ENCODE measurements around the gene ZBTB3.
"Not testable (repeated sequence)": the region's sequence is repeated elsewhere in the genome, so short reads cannot be mapped to it uniquely, and the experiment has no call there.

ZBTB3 gene

DNA sequence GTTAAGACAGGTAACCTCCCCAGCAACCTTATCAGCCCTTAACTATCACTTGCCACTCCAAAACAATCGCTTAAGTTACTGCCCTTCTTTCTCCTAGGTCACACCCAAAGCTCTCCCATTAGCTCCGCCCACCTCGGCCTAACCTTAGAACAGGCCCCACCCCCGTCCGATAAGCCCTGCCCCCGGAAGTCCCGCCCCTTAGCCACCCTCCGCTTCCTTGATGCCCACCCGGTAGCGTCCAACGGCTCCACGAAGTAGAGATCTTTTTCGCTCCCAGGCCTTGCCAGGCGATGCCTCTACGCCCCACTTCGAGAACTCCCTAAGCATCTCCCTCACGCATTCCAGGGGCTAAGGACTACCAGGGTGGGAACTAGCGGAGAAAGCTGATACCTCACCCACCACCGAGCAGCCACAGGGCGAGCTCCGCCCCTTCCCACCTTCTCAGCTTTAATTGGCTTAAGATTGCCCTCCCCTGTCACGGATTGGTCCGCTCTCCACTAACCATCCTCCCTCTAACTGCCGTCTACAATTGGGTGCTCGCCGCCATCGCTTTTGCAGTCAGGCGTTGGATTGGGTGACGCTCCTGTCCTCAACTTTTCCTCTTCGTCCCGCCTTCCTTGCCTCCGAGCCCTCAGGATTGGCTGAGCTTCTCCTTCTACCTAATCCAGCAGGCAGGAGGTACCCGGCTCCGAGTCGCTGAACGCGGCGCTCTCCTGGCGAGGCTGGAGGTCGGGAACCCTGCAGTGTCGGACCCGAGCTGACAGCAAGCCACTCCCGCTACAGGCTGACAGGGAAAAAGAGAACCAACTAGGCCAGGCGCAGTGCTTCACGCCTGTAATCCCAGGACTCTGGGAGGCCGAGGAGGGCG is at the start of gene ZBTB3:
Gene ZBTB3, minus strand, starts transcription at position 425 of the 868 bp plus-strand sequence. CDS start 496 bp downstream, outside the sequence.
- DNase-seq = peak; percentile 100

- no peak for DNase-seq
These were observed 47.1 kb upstream of the ZBTB3 start for GRCh38 chr11:62801071-62801470.

DNA sequence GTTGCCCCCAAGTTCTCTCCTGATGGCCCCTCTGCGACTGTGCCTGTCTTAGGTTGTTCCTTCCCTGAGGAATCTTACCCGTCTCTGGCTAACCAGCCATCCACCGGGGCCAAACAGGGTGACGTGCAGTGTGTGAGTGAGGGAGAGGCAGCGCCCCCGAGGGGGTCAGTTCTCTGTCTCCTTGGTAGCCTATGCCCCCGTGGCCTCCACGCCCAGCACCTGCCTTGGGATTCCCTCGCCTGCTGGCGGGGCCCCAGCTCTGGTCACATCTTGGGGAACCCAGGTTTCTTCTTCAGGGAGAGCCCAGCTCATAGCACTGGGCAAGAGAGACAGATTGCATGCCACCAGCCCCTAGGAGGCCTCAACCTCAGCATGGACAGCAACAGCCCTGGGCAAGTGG is 45.5 kb upstream of the ZBTB3 start:
- no peak for DNase-seq

GRCh38 chr11:62796281-62796680 is 42.3 kb upstream of the ZBTB3 start:
- DNase-seq = no peak

DNA sequence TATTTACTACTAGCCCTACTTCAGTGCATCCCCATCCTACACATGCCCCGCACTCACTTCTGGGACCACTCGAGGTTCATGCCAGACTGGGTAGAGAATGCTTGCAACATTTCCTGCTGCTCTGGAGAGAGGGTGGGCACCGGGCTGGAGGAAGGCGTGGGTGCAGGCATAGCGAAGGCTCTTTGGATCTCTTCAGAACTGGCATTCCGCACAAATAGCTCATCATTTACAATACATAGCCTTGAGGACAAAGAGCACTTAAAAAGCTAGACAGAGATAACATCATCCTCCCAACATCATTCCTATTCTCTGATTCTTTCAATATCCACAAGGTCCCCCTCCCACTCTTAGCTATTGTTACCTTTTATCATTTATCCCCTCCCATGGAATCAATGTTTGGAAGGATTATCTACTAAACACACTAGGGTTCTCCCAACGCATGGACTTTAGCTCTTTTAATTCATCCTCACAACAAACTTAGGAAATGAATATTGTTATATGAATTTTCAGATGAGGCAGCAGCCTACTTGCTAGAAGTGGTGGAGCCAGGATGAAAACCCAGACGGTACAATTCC is 40.3 kb upstream of the ZBTB3 start:
- DNase-seq = no peak

DNA sequence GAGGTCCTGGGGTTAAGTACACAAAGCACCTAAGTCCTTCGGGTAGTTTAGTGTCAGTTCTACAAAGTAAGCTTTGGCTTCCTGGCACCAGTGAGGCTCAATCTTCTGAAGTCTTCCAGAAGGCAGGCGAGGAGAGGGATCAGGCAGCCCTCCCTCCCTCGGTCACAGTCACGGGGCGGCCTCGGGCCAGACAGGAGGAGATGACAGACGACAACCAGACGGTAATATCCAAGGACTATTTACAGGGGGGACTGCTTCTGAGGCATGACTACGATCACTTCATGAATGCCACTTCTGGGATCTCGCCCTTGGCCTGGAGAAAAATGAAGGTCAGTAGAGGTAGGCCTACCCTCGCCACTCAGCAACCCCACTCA is 38.2 kb upstream of the ZBTB3 start:
- DNase-seq = no peak

DNA sequence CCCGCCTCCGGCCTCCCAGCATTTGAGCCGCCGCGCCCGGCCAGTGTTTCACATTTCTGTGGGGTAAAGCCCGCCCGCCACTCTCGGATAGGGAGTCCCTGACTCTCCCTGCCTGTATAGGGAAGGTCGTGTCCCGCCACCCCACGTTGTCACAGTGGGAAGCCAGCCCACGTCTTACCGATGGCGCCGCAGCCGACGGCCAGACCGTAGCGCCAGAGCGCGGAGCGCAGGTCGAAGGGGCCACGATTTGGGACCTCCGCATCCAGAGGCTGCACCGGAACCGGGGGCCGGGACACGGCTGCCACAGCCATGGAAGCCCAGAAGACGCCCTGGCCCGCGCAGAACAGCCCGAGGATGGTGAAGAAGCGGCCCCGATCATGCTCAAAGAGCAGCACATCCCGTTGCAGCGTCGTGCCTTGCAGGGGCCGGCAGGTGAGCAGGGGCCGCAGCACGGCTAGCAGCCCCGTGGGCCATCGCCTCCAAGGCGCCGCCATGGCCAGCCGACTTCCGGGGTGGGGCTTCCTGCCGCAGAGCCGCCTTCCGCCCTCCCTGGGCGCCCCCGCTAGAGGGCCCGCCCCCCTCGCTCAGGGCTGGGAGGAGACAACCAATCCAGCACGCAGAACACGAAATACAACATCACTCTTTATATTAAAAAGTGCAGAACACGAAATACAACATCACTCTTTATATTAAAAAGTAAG is 37.7 kb upstream of the ZBTB3 start, which contains the start of gene TMEM223:
Gene TMEM223, minus strand, starts transcription at position 506 of the 701 bp plus-strand sequence. Its CDS starts 12 bp downstream, at position 494.
- peak; percentile 95 for DNase-seq

DNA sequence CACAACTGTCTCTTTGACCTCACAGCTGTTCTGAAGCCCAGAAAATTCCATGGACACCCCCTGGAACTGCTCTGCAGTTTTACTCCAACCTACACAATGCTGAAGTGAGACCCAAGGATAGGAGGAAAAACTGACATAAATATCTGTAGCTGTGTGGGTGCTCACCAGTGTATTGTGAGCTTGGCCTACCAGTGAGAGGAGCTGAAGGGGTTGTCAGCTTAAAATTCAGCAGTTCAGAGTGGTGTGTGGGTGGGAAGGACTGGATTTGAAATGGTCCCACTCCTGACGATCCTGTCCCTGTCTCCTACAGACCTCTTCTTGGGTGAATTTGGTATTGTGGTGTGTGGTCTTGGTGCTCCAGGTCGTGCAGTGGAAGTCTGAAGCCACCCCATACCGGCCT is 35.6 kb upstream of the ZBTB3 start:
- DNase-seq = no peak

- DNase-seq = no peak
These were observed 35.0 kb upstream of the ZBTB3 start for GRCh38 chr11:62788991-62789390.

- peak; percentile 100 for DNase-seq
These were observed 33.2 kb upstream of the ZBTB3 start, which contains the start of gene TMEM179B for GRCh38 chr11:62787005-62787759. Gene TMEM179B (plus strand): TSS chr11:62787402. CDS start chr11:62787432, 30 bp downstream.

DNA sequence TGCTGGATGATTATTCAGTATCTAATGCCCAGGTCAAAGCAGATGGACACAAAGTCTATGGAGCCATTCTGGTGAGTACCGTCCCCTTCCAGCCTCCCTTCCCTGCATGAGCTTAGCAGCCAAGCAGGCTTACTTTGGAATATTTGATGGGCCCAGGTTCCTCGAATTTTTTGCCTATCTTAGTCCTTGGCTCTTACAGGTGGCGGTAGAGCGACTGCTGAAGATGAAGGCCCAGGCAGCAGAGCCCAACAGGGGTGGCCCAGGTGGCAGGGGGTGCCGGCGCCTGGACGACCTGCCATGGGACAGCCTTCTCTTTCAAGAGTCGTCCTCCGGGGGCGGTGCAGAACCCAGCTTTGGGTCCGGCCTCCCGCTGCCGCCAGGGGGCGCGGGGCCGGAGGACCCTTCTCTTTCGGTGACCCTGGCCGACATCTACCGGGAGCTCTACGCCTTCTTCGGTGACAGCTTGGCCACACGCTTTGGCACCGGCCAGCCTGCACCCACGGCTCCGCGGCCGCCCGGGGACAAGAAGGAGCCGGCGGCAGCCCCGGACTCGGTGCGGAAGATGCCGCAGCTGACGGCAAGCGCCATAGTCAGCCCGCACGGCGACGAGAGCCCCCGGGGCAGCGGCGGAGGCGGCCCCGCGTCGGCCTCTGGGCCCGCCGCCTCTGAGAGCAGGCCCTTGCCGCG is 32.5 kb upstream of the ZBTB3 start:
- peak; percentile 94 for DNase-seq

DNA sequence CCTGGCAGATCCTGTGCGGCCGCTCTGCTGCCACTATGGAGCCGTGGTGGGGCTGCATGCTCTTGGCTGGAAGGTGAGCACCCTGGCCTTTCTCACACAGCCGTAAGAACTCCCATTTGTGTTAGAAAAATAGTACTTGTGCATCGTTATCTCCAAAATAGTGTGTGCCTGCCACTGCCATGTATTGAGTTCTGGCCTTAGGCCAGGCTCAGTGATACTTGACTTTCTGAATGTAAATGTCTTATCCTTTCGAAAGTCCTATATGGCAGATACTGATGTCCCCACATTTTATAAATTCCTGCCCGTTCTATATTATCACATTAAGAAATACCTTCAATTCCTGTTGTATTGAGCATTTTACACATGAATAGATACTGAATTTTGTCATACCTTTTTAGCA is 28.8 kb upstream of the ZBTB3 start:
- DNase-seq = peak; percentile 15

GRCh38 chr11:62778441-62778840 is 24.5 kb upstream of the ZBTB3 start:
- no peak for DNase-seq

- no peak for DNase-seq
These were observed 23.4 kb upstream of the ZBTB3 start for GRCh38 chr11:62777389-62777788.

GRCh38 chr11:62775646-62776045 is 21.7 kb upstream of the ZBTB3 start:
- DNase-seq = no peak

DNA sequence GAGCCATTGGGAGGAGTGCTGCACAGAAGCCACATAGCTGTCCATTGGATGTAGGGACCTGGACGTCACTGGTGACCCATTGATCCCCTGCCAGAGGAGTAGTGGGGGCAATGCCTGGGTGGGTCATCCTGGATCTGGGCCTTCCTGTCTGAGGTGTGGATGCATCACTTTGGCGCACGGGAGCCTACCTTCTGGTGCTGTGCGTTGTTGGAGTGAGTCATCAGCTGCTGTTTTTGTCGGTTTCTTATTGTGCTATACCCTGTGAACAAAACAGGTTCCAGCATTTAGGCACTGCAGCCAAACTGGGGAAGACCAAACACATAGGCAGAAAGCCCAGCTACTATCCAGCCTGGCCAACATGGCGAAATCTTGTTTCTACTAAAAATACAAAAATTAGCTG is 20.4 kb upstream of the ZBTB3 start:
- no peak for DNase-seq

GRCh38 chr11:62771144-62772021 is 17.4 kb upstream of the ZBTB3 start, which contains the start of gene TAF6L:
Gene TAF6L (plus strand): TSS chr11:62771396. CDS start chr11:62775784, 4,388 bp downstream.
- DNase-seq = peak; percentile 100

GRCh38 chr11:62770778-62771143 is 16.8 kb upstream of the ZBTB3 start:
- peak; percentile 60 for DNase-seq

GRCh38 chr11:62760867-62761227 is 6.9 kb upstream of the ZBTB3 start:
- not testable (repeated sequence) for DNase-seq

DNA sequence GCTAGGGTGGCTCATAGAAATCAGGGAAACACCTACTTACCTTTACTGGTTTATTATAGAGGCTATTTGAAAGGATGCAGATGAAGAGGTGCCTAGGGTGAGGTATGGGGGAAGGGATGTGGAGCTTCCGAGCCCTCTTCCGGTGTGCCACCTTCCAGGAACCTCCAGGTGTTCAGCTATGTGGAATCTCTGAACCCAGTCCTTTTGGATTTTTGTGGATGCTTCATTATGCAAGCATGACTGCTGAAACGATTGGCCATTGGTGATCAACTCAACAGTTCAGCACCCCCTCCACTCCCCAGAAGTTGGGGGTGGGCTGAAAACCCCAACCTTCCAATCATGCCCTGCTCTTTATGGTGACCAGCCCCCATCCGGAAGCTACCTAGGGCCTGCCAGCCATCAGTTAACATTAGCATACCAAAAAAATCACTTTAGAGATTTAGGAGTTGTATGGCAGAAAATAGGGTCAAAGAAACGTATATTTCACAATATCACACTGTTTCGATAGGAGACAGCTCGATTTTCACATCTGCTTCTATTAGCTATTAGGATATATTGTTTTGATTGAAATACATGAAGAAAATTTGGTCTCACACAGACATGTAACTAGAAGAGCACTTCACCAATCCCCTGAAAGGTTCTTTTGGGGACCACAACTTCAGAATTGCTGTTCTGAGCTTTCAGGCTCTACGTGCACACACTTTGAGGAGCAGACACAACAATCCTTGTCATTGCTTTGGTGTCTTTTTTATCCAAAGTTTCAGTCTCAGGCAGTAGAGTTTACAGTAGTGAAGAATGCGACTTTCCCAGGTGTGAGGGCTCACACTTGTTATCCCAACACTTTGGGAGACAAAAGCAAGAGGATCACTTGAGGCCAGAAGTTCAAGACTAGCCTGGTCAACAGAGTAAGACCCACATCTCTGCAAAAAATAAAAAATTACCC is 4.2 kb upstream of the ZBTB3 start:
- DNase-seq = no peak

Measured in hematopoietic multipotent progenitor cell treated with erythropoietin and hydrocortisone succinate and interleukin-3 and kit ligand, for 6 days (in vitro differentiated cells).